Vagina (tissue), 2 donors: Measurements from ENCODE around the gene NDFIP2. TPM values are rescaled to one million over a fixed set of nuclear protein-coding genes. Genes with fewer than 3 reads are reported as not detected.
"Not testable (repeated sequence)": the region's sequence is repeated elsewhere in the genome, so short reads cannot be mapped to it uniquely, and the experiment has no call there.

Experiments used
- DNase-seq, 2 donors: peaks; one replicate each; pipeline ENCODE4 v3.0.0-alpha.2; 2017; ENCODE audit errors: extremely low spot score in 2 of 2
- H3K27ac ChIP-seq: fragments of 200-600 bp; sonication (generic); one replicate; pipeline ENCODE4 v1.5.1; 2019
- H3K27me3 ChIP-seq: fragments of 200-600 bp; sonication (generic); one replicate; pipeline ENCODE4 v1.5.1; 2019
- H3K36me3 ChIP-seq, 2 donors: fragments of 200-600 bp; sonication (generic); one replicate each; pipeline ENCODE4 v1.5.1; 2017 to 2019
- H3K4me1 ChIP-seq: fragments of 200-600 bp; sonication (generic); one replicate; pipeline ENCODE4 v1.5.1; 2019
- H3K4me3 ChIP-seq, 2 donors: fragments of 200-600 bp; sonication (generic); 1 replicate in 1 of 2; 2 replicates in 1 of 2; pipeline ENCODE4 v1.5.1; 2016 to 2019
- H3K9me3 ChIP-seq: fragments of 200-600 bp; sonication (generic); one replicate; pipeline ENCODE4 v1.5.1; 2019
- CTCF ChIP-seq, 3 experiments: fragments of 450-650 bp in 2 of 3; fragments of 200-600 bp in 1 of 3; sonication (generic) in 1 of 3; IDR thresholded peaks; one replicate each; pipeline ENCODE4 v1.5.1; 2017 to 2019; ENCODE audit warnings: antibody characterized with exemption in 3 of 3, mild to moderate bottlenecking in 2 of 3, moderate library complexity in 2 of 3
- POLR2A ChIP-seq, 2 donors: fragments of 450-650 bp; IDR thresholded peaks; one replicate each; pipeline ENCODE4 v1.6.1; 2017; ENCODE audit warnings: antibody characterized with exemption in 2 of 2, mild to moderate bottlenecking in 2 of 2, moderate library complexity in 2 of 2
- POLR2AphosphoS5 ChIP-seq, 2 donors: sonication (generic); formaldehyde crosslinking; IDR thresholded peaks; one replicate each; pipeline ENCODE4 v1.9.0; 2017; ENCODE audit warnings: antibody characterized with exemption in 2 of 2, mild to moderate bottlenecking in 2 of 2, low read depth in 1 of 2; ENCODE audit not compliant: insufficient read depth in 1 of 2
- intact Hi-C: fragments of 100-400 bp; cut with DNase I; formaldehyde crosslinking; loops from one replicate; pipeline ENCODE4 v1.15.1; 2023
- total RNA-seq: library from RNA; depleted of rRNA; stranded (reverse); fragments of >200 nt; gene quantifications from one replicate; pipeline ENCODE4 v1.2.3, GENCODE V29; 2016

NDFIP2 gene
- total RNA-seq, 1 donor from 2014 or later: 26.8 TPM

GRCh38 chr13:79593121-79593520 is 112.2 kb downstream of the NDFIP2 start:
- intact Hi-C loops: no loop called here
- Histone ChIP-seq H3K4me3 (no peak overlapping the region), H3K36me3 (no peaks in the 10 kb centered on the region), H3K4me1 (no peaks in the 10 kb centered on the region), H3K9me3 (no peaks in the 10 kb centered on the region), H3K27me3 (no peaks in the 10 kb centered on the region), H3K27ac (no peak overlapping the region)
- no peak for DNase-seq
- TF ChIP-seq POLR2A (IDR thresholded peaks at IDR 0.05): no peak
- TF ChIP-seq CTCF (IDR thresholded peaks at IDR 0.05): no peak
- no peak for TF ChIP-seq POLR2AphosphoS5 (IDR thresholded peaks at IDR 0.05; ENCODE audit: insufficient read depth in 1 of 2, low read depth in 1 of 2)

GRCh38 chr13:79593641-79594275 is 112.8 kb downstream of the NDFIP2 start:
- no peaks in the 10 kb centered on the region for H3K36me3 ChIP-seq
- H3K27ac ChIP-seq: no peak overlapping the region
- H3K27me3 ChIP-seq: no peaks in the 10 kb centered on the region
- TF ChIP-seq POLR2AphosphoS5 (IDR thresholded peaks at IDR 0.05; ENCODE audit: insufficient read depth in 1 of 2, low read depth in 1 of 2) (no peak), CTCF (IDR thresholded peaks at IDR 0.05) (no peak), POLR2A (IDR thresholded peaks at IDR 0.05) (no peak)
- H3K9me3 ChIP-seq: no peaks in the 10 kb centered on the region
- intact Hi-C loops: no loop called here
- DNase-seq: no peak
- H3K4me3 ChIP-seq: no peak overlapping the region
- no peaks in the 10 kb centered on the region for H3K4me1 ChIP-seq

GRCh38 chr13:79600146-79600545 is 119.2 kb downstream of the NDFIP2 start:
- DNase-seq, H3K4me1 ChIP-seq, H3K27me3 ChIP-seq, H3K4me3 ChIP-seq, H3K36me3 ChIP-seq, intact Hi-C loops, H3K9me3 ChIP-seq, H3K27ac ChIP-seq: not testable (repeated sequence)

- Histone ChIP-seq H3K4me1 (no peaks in the 10 kb centered on the region), H3K27ac (no peak overlapping the region), H3K27me3 (no peaks in the 10 kb centered on the region), H3K9me3 (no peaks in the 10 kb centered on the region), H3K36me3 (no peaks in the 10 kb centered on the region), H3K4me3 (no peak overlapping the region)
- no peak for DNase-seq
- intact Hi-C loops: no loop called here
- TF ChIP-seq POLR2AphosphoS5 (IDR thresholded peaks at IDR 0.05; ENCODE audit: insufficient read depth in 1 of 2, low read depth in 1 of 2): no peak
- TF ChIP-seq CTCF (IDR thresholded peaks at IDR 0.05): no peak
- no peak for TF ChIP-seq POLR2A (IDR thresholded peaks at IDR 0.05)
These were observed 122.0 kb downstream of the NDFIP2 start for GRCh38 chr13:79602936-79603335.

- DNase-seq: no peak
- TF ChIP-seq POLR2A (IDR thresholded peaks at IDR 0.05): no peak
- no peak for TF ChIP-seq CTCF (IDR thresholded peaks at IDR 0.05)
- TF ChIP-seq POLR2AphosphoS5 (IDR thresholded peaks at IDR 0.05; ENCODE audit: insufficient read depth in 1 of 2, low read depth in 1 of 2): peak in 1 of 2 donors; percentile 62
- Histone ChIP-seq H3K4me3 (no peak overlapping the region), H3K36me3 (no peaks in the 10 kb centered on the region), H3K9me3 (no peaks in the 10 kb centered on the region), H3K27me3 (no peaks in the 10 kb centered on the region), H3K4me1 (no peaks in the 10 kb centered on the region), H3K27ac (no peak overlapping the region)
- intact Hi-C loops: no loop called here
These were observed 123.8 kb downstream of the NDFIP2 start for GRCh38 chr13:79604752-79605151.

Other genes starting within 250 kb of the NDFIP2 start
- gene RBM26, start 74.9 kb upstream of the NDFIP2 start, total RNA-seq: 29.0 TPM